Endodermal cell (in vitro differentiated cells): ENCODE measurements around the gene LMOD3. TPM values are rescaled to one million over a fixed set of nuclear protein-coding genes. Genes with fewer than 3 reads are reported as not detected.

Experiments used
- DNase-seq: peaks from one replicate; pipeline ENCODE4 v3.0.0-alpha.2; 2017
- H3K27ac ChIP-seq: 2 replicates; pipeline ENCODE4 v1.5.1; 2013; ENCODE audit warnings: mild to moderate bottlenecking, low read depth, low read length, moderate library complexity
- H3K27me3 ChIP-seq: 2 replicates; pipeline ENCODE4 v1.6.1; 2013; ENCODE audit warnings: mild to moderate bottlenecking, low read length, moderate library complexity; ENCODE audit not compliant: insufficient read depth, control insufficient read depth, poor library complexity, severe bottlenecking
- H3K36me3 ChIP-seq: 2 replicates; pipeline ENCODE4 v1.7.0; 2013; ENCODE audit warnings: mild to moderate bottlenecking, low read length, moderate library complexity; ENCODE audit not compliant: control insufficient read depth, insufficient read depth
- H3K4me1 ChIP-seq: one replicate; pipeline ENCODE4 v1.7.0; 2013; ENCODE audit warnings: low read length; ENCODE audit not compliant: control insufficient read depth, insufficient read depth
- H3K4me3 ChIP-seq: 2 replicates; pipeline ENCODE4 v1.5.1; 2013; ENCODE audit warnings: mild to moderate bottlenecking, low read length, moderate library complexity
- H3K9ac ChIP-seq: 2 replicates; pipeline ENCODE4 v1.6.1; 2013; ENCODE audit warnings: mild to moderate bottlenecking, low read length, moderate library complexity; ENCODE audit not compliant: poor library complexity, severe bottlenecking; ENCODE audit errors: extremely low read depth
- H3K9me3 ChIP-seq: 2 replicates; pipeline ENCODE4 v1.6.1; 2013; ENCODE audit warnings: mild to moderate bottlenecking, low read length, moderate library complexity; ENCODE audit not compliant: control insufficient read depth
- H3K27ac Mint-ChIP-seq: 2 replicates; pipeline ENCODE4 v1.8.0; 2020; ENCODE audit warnings: mixed read lengths
- H3K27me3 Mint-ChIP-seq: 2 replicates; pipeline ENCODE4 v1.8.0; 2021; ENCODE audit warnings: mild to moderate bottlenecking, mixed read lengths; ENCODE audit not compliant: insufficient read depth
- H3K36me3 Mint-ChIP-seq: 2 replicates; pipeline ENCODE4 v1.8.0; 2020; ENCODE audit warnings: low read depth, mixed read lengths
- H3K4me1 Mint-ChIP-seq: 2 replicates; pipeline ENCODE4 v1.8.0; 2020; ENCODE audit warnings: mixed read lengths
- H3K4me3 Mint-ChIP-seq: 2 replicates; pipeline ENCODE4 v1.8.0; 2020; ENCODE audit warnings: mild to moderate bottlenecking, moderate library complexity, mixed read lengths
- H3K9me3 Mint-ChIP-seq: 2 replicates; pipeline ENCODE4 v1.8.0; 2020; ENCODE audit warnings: mild to moderate bottlenecking, mixed read lengths
- WGBS, 2 experiments: methylation state at CpG; one replicate each; pipeline versions ENCODE4 v1.1.5 to v1.1.7; 2013; ENCODE audit warnings: missing lambda C conversion rate in 2 of 2, mixed read lengths in 1 of 2; ENCODE audit not compliant: insufficient coverage in 1 of 2, insufficient read length in 1 of 2; 5-methylcytosine and 5-hydroxymethylcytosine counted together
- total RNA-seq, 2 donors: library from RNA; stranded (reverse); fragmentation: NEBNext Ultra II Directional in 1 of 2; extraction: Animal tissue kit (Norgen Biotek cat#: 25700) in 1 of 2; gene quantifications; 2 replicates in 1 of 2; 3 replicates in 1 of 2; pipeline ENCODE4 v1.2.1, GENCODE V29; 2021
- TF ChIP-seq, protein P1 (sequence below): fragments of 200-600 bp; sonication (generic); conservative IDR thresholded peaks from 2 replicates; pipeline ENCODE4 v1.5.0; 2021; ENCODE audit warnings: antibody characterized with exemption, mild to moderate bottlenecking

Gene LMOD3
- total RNA-seq, 2 donors from 2014 or later = not detected

DNA sequence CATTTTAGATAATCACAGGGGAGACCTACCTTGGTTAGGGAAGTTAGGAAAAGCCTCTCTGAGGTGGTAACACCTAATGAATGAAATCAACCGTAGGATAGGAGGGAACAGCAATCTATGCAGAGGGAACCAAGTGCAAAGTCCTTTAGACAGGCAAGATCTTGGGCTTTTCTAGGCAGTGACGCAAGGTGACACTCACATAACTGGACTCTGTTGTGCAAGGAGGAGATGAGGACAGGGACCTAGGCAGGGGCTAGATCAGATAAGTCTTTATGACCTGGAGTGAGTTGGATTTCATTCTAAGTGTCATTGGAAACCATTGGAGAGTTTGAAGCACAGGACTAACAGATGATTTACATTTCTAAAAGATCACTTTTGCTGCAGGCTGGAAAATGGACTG, 4.6 kb upstream of the LMOD3 start:
- H3K27me3 ChIP-seq = no peaks in the 10 kb centered on the region
- H3K9me3 ChIP-seq = no peaks in the 10 kb centered on the region
- Mint-ChIP-seq H3K36me3 (no peaks in the 10 kb centered on the region), H3K4me3 (no peak overlapping the region), H3K27me3 (no peaks in the 10 kb centered on the region), H3K4me1 (no peaks in the 10 kb centered on the region), H3K27ac (no peak overlapping the region), H3K9me3 (no peaks in the 10 kb centered on the region)
- TF ChIP-seq, protein P1, sequence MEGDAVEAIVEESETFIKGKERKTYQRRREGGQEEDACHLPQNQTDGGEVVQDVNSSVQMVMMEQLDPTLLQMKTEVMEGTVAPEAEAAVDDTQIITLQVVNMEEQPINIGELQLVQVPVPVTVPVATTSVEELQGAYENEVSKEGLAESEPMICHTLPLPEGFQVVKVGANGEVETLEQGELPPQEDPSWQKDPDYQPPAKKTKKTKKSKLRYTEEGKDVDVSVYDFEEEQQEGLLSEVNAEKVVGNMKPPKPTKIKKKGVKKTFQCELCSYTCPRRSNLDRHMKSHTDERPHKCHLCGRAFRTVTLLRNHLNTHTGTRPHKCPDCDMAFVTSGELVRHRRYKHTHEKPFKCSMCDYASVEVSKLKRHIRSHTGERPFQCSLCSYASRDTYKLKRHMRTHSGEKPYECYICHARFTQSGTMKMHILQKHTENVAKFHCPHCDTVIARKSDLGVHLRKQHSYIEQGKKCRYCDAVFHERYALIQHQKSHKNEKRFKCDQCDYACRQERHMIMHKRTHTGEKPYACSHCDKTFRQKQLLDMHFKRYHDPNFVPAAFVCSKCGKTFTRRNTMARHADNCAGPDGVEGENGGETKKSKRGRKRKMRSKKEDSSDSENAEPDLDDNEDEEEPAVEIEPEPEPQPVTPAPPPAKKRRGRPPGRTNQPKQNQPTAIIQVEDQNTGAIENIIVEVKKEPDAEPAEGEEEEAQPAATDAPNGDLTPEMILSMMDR = no peak
- no peaks in the 10 kb centered on the region for H3K4me1 ChIP-seq
- H3K9ac ChIP-seq = no peak overlapping the region
- no peak overlapping the region for H3K27ac ChIP-seq
- 90 to 97% methylated on average over 2 of the region's 2 CpGs for WGBS, 2 experiments
- no peak for DNase-seq
- H3K4me3 ChIP-seq = no peak overlapping the region
- H3K36me3 ChIP-seq = no peaks in the 10 kb centered on the region

- Histone ChIP-seq H3K27ac (no peak overlapping the region), H3K9ac (no peak overlapping the region), H3K9me3 (no peaks in the 10 kb centered on the region), H3K4me3 (no peak overlapping the region), H3K36me3 (no peaks in the 10 kb centered on the region), H3K4me1 (no peaks in the 10 kb centered on the region), H3K27me3 (no peaks in the 10 kb centered on the region)
- H3K27ac Mint-ChIP-seq = no peak overlapping the region
- TF ChIP-seq, protein P1 = no peak
- no peaks in the 10 kb centered on the region for H3K4me1 Mint-ChIP-seq
- H3K9me3 Mint-ChIP-seq = no peaks in the 10 kb centered on the region
- no peak for DNase-seq
- 80 to 91% methylated on average over 1 to 3 of the region's 3 CpGs for WGBS, 2 experiments
- no peaks in the 10 kb centered on the region for H3K36me3 Mint-ChIP-seq
- no peak overlapping the region for H3K4me3 Mint-ChIP-seq
- H3K27me3 Mint-ChIP-seq = no peaks in the 10 kb centered on the region
Observed at GRCh38 chr3:69126216-69126615, 3.8 kb upstream of the LMOD3 start.

- H3K27me3 Mint-ChIP-seq = no peaks in the 10 kb centered on the region
- H3K4me1 ChIP-seq = no peaks in the 10 kb centered on the region
- H3K36me3 Mint-ChIP-seq = no peaks in the 10 kb centered on the region
- TF ChIP-seq, protein P1 = no peak
- no peaks in the 10 kb centered on the region for H3K36me3 ChIP-seq
- H3K27me3 ChIP-seq = no peaks in the 10 kb centered on the region
- H3K4me3 Mint-ChIP-seq = no peak overlapping the region
- WGBS, 2 experiments = 84 to 89% methylated on average over 6 to 7 of the region's 8 CpGs
- H3K4me3 ChIP-seq = no peak overlapping the region
- no peaks in the 10 kb centered on the region for H3K4me1 Mint-ChIP-seq
- H3K9me3 ChIP-seq = no peaks in the 10 kb centered on the region
- H3K27ac Mint-ChIP-seq = no peak overlapping the region
- no peak overlapping the region for H3K27ac ChIP-seq
- DNase-seq = no peak
- no peaks in the 10 kb centered on the region for H3K9me3 Mint-ChIP-seq
- H3K9ac ChIP-seq = no peak overlapping the region
Observed at GRCh38 chr3:69121950-69122349, 445 bp downstream of the LMOD3 start.
